SK-N-SH treated with all-trans-retinoic acid at 6 μM for 48 hours (cell line): Measurements from ENCODE around the gene CERT1.
"Not testable (repeated sequence)": the region's sequence is repeated elsewhere in the genome, so short reads cannot be mapped to it uniquely, and the experiment has no call there.

ENCODE experiments used
- ATAC-seq: fragments of 200-7000 bp; cut with Tn5 transposase; 3 replicates; pipeline ENCODE4 v1.9.1; 2020; ENCODE audit warnings: mild to moderate bottlenecking, moderate library complexity
- ARNTL ChIP-seq: fragments of 450-650 bp; formaldehyde crosslinking; IDR thresholded peaks from 2 replicates; pipeline ENCODE4 v1.5.0; 2020; ENCODE audit warnings: low read depth, mild to moderate bottlenecking, moderate library complexity, borderline replicate concordance
- BACH2 ChIP-seq: fragments of 250-450 bp; sonication (Bioruptor Pico); IDR thresholded peaks from 2 replicates; pipeline ENCODE4 v1.9.0; 2021; ENCODE audit warnings: mild to moderate bottlenecking, borderline replicate concordance
- CSDC2 ChIP-seq: fragments of 250-450 bp; sonication (Bioruptor Pico); IDR thresholded peaks from 2 replicates; pipeline ENCODE4 v1.5.0; 2020; ENCODE audit warnings: mild to moderate bottlenecking, moderate library complexity
- ESRRG ChIP-seq: fragments of 250-450 bp; sonication (Bioruptor Pico); IDR thresholded peaks from 2 replicates; pipeline ENCODE4 v1.6.1; 2021; ENCODE audit warnings: mild to moderate bottlenecking
- GLIS3 ChIP-seq: fragments of 250-450 bp; sonication (Bioruptor Pico); IDR thresholded peaks from 2 replicates; pipeline ENCODE4 v1.5.0; 2020; ENCODE audit warnings: mild to moderate bottlenecking, moderate library complexity
- ISL1 ChIP-seq: fragments of 250-450 bp; sonication (Bioruptor Pico); IDR thresholded peaks from 2 replicates; pipeline ENCODE4 v2.1.2; 2022; ENCODE audit warnings: mild to moderate bottlenecking, moderate library complexity
- OSR1 ChIP-seq: fragments of 250-450 bp; sonication (Bioruptor Pico); IDR thresholded peaks from 2 replicates; pipeline ENCODE4 v1.8.0; 2022; ENCODE audit warnings: moderate library complexity, mild to moderate bottlenecking, inconsistent platforms
- PPARA ChIP-seq: fragments of 250-450 bp; sonication (Bioruptor Pico); IDR thresholded peaks from 2 replicates; pipeline ENCODE4 v1.5.0; 2020; ENCODE audit warnings: mild to moderate bottlenecking, borderline replicate concordance
- RARB ChIP-seq: fragments of 250-450 bp; sonication (Bioruptor Pico); IDR thresholded peaks from 2 replicates; pipeline ENCODE4 v1.8.0; 2021; ENCODE audit warnings: mild to moderate bottlenecking, moderate library complexity
- SNAI2 ChIP-seq: fragments of 250-450 bp; sonication (Bioruptor Pico); IDR thresholded peaks from 2 replicates; pipeline ENCODE4 v1.5.0; 2020; ENCODE audit warnings: mild to moderate bottlenecking, moderate library complexity
- TCF4 ChIP-seq: fragments of 250-450 bp; sonication (Bioruptor Pico); IDR thresholded peaks from 2 replicates; pipeline ENCODE4 v1.8.0; 2021; ENCODE audit warnings: mild to moderate bottlenecking, moderate library complexity, borderline replicate concordance
- TOX ChIP-seq: fragments of 250-450 bp; sonication (Bioruptor Pico); IDR thresholded peaks from 2 replicates; pipeline ENCODE4 v1.8.0; 2021; ENCODE audit warnings: mild to moderate bottlenecking, moderate library complexity, borderline replicate concordance
- ZC3H10 ChIP-seq: fragments of 250-450 bp; sonication (Bioruptor Pico); IDR thresholded peaks from 2 replicates; pipeline ENCODE4 v1.5.1; 2021; ENCODE audit warnings: mild to moderate bottlenecking, moderate library complexity
- ZFP3 ChIP-seq: fragments of 250-450 bp; sonication (Bioruptor Pico); IDR thresholded peaks from 2 replicates; pipeline ENCODE4 v1.5.0; 2020; ENCODE audit warnings: mild to moderate bottlenecking, moderate library complexity
- ZFP30 ChIP-seq: fragments of 450-650 bp; formaldehyde crosslinking; IDR thresholded peaks from 2 replicates; pipeline ENCODE4 v1.5.0; 2022; ENCODE audit warnings: mild to moderate bottlenecking, moderate library complexity
- ZNF565 ChIP-seq: fragments of 450-650 bp; formaldehyde crosslinking; conservative IDR thresholded peaks from 2 replicates; pipeline ENCODE4 v1.5.0; 2020; ENCODE audit warnings: low read depth, mild to moderate bottlenecking, moderate library complexity
- ZNF70 ChIP-seq: fragments of 450-650 bp; formaldehyde crosslinking; IDR thresholded peaks from 2 replicates; pipeline ENCODE4 v1.5.0; 2020; ENCODE audit warnings: mild to moderate bottlenecking, moderate library complexity
- ZNF8 ChIP-seq: fragments of 450-650 bp; formaldehyde crosslinking; IDR thresholded peaks from 2 replicates; pipeline ENCODE4 v1.5.0; 2020; ENCODE audit warnings: mild to moderate bottlenecking, moderate library complexity
- TF ChIP-seq, protein P1 (sequence below): fragments of 250-450 bp; sonication (Bioruptor Pico); IDR thresholded peaks from 2 replicates; pipeline ENCODE4 v1.5.1; 2021; ENCODE audit warnings: mild to moderate bottlenecking, moderate library complexity
- TF ChIP-seq, protein P2 (sequence below): fragments of 250-450 bp; sonication (Bioruptor Pico); IDR thresholded peaks from 2 replicates; pipeline ENCODE4 v1.5.0; 2020; ENCODE audit warnings: mild to moderate bottlenecking, moderate library complexity
- TF ChIP-seq, protein P3 (sequence below): fragments of 250-450 bp; sonication (Bioruptor Pico); IDR thresholded peaks from 2 replicates; pipeline ENCODE4 v1.8.0; 2020; ENCODE audit warnings: mild to moderate bottlenecking, moderate library complexity, borderline replicate concordance

CERT1 gene

DNA sequence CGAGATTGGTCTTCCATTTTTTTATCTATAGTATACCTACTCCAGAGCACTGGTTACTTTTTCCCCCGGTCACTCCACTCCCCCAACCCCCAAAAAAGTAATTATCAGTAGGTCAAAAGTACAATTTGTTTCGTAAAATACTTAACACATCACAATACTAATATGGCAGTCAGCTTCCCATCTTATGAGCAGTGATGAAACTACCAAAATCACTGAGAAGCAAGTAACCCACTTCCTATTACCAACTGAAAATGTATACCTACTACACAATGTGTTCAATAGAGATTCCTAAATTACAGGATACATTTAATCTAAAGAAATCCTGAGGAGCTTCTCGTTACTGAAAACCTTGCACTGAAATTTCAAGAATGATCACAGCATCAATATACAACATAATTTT lies 1.9 kb downstream of the CERT1 start:
- no peak for ATAC-seq

DNA sequence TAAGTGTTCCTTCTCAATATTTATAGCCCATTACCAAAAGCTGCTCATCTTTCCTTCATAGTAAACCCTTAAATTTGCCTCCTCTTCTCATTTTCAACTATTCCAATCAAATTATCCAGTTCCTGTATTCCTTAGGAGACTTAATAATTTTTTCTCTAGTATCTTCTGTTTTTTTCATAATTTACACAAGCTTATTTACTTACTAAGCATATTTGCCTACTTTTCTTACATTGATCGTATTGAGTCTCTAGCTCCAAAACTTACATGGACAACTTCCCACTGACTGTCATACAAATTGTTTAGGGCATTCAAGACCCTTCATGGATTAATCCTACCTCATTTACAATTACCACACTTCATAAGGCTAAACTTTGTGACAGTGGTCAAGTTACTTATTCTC lies 3.6 kb downstream of the CERT1 start:
- no peak for ATAC-seq
- TF ChIP-seq RARB (no peak), ZFP3 (CRISPR knock-in tag) (no peak), OSR1 (no peak), ARNTL (no peak), ZFP30 (CRISPR knock-in tag) (no peak), GLIS3 (no peak), TCF4 (CRISPR knock-in tag) (no peak), CSDC2 (no peak), ZNF70 (no peak), PPARA (no peak), ZNF565 (CRISPR knock-in tag) (no peak), BACH2 (CRISPR knock-in tag) (no peak), ESRRG (CRISPR knock-in tag) (no peak), TOX (no peak), ZC3H10 (CRISPR knock-in tag) (no peak)
- TF ChIP-seq, protein P1, sequence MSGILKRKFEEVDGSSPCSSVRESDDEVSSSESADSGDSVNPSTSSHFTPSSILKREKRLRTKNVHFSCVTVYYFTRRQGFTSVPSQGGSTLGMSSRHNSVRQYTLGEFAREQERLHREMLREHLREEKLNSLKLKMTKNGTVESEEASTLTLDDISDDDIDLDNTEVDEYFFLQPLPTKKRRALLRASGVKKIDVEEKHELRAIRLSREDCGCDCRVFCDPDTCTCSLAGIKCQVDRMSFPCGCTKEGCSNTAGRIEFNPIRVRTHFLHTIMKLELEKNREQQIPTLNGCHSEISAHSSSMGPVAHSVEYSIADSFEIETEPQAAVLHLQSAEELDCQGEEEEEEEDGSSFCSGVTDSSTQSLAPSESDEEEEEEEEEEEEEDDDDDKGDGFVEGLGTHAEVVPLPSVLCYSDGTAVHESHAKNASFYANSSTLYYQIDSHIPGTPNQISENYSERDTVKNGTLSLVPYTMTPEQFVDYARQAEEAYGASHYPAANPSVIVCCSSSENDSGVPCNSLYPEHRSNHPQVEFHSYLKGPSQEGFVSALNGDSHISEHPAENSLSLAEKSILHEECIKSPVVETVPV (CRISPR knock-in tag) = no peak
- TF ChIP-seq, protein P2, sequence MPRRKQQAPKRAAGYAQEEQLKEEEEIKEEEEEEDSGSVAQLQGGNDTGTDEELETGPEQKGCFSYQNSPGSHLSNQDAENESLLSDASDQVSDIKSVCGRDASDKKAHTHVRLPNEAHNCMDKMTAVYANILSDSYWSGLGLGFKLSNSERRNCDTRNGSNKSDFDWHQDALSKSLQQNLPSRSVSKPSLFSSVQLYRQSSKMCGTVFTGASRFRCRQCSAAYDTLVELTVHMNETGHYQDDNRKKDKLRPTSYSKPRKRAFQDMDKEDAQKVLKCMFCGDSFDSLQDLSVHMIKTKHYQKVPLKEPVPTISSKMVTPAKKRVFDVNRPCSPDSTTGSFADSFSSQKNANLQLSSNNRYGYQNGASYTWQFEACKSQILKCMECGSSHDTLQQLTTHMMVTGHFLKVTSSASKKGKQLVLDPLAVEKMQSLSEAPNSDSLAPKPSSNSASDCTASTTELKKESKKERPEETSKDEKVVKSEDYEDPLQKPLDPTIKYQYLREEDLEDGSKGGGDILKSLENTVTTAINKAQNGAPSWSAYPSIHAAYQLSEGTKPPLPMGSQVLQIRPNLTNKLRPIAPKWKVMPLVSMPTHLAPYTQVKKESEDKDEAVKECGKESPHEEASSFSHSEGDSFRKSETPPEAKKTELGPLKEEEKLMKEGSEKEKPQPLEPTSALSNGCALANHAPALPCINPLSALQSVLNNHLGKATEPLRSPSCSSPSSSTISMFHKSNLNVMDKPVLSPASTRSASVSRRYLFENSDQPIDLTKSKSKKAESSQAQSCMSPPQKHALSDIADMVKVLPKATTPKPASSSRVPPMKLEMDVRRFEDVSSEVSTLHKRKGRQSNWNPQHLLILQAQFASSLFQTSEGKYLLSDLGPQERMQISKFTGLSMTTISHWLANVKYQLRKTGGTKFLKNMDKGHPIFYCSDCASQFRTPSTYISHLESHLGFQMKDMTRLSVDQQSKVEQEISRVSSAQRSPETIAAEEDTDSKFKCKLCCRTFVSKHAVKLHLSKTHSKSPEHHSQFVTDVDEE = no peak

More for the DNA sequence above, 1.9 kb downstream of the CERT1 start:
- TF ChIP-seq RARB (no peak), ARNTL (no peak), ESRRG (CRISPR knock-in tag) (no peak), BACH2 (CRISPR knock-in tag) (no peak), ISL1 (CRISPR knock-in tag) (no peak), ZFP30 (CRISPR knock-in tag) (no peak), ZNF8 (CRISPR knock-in tag) (no peak), SNAI2 (CRISPR knock-in tag) (no peak), OSR1 (no peak)
- TF ChIP-seq, protein P3, sequence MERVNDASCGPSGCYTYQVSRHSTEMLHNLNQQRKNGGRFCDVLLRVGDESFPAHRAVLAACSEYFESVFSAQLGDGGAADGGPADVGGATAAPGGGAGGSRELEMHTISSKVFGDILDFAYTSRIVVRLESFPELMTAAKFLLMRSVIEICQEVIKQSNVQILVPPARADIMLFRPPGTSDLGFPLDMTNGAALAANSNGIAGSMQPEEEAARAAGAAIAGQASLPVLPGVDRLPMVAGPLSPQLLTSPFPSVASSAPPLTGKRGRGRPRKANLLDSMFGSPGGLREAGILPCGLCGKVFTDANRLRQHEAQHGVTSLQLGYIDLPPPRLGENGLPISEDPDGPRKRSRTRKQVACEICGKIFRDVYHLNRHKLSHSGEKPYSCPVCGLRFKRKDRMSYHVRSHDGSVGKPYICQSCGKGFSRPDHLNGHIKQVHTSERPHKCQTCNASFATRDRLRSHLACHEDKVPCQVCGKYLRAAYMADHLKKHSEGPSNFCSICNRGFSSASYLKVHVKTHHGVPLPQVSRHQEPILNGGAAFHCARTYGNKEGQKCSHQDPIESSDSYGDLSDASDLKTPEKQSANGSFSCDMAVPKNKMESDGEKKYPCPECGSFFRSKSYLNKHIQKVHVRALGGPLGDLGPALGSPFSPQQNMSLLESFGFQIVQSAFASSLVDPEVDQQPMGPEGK (CRISPR knock-in tag) = no peak
- TF ChIP-seq, protein P2 = no peak
- TF ChIP-seq, protein P1 (CRISPR knock-in tag) = no peak
- TF ChIP-seq, all 23 proteins: peak for 0

DNA sequence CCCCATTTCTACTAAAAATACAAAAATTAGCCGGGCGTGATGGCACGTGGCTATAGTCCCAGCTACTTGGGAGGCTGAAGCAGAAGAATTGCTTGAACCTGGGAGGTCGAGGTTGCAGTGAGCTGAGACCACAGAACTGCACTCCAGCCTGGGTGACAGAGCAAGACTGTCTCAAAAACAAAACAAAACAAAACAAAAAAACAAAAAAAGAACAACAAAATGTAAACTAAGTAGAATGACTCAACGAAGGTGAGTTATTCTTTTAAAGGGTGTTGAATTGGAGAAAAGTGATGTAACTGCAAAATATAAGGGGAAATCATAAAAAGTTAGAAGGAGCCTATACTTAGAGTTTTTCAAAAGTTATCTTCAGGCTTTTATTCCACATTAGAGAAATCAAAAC lies 6.3 kb downstream of the CERT1 start:
- not testable (repeated sequence) for ATAC-seq

DNA sequence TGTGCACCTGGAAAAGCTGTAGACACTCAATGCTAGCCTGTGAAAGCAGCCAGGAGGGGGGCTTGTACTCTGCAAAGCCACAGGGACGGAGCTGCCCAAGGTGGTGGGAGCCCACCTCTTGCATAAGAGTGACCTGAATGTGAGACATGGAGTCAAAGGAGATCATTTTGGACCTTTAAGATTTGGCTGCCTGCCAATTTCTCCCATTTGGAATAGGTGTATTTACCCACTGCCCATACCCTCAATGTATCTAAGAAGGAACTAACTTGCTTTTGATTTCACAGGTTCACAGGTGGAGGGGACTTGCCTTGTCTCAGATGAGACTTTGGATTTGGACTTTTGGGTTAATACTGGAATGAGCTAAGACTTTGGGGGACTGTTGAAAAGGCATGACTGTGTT lies 12.6 kb downstream of the CERT1 start:
- not testable (repeated sequence) for ATAC-seq
